ENCODE data around the gene DMGDH. TPM values are rescaled to one million over a fixed set of nuclear protein-coding genes. Genes with fewer than 3 reads are reported as not detected.

Gene DMGDH
- total RNA-seq, 3 donors from 2014 or later (not counting 1 experiment from before 2014, with no cell fraction given), result 0.43 to 2.9 (median 2.4) TPM

DNA sequence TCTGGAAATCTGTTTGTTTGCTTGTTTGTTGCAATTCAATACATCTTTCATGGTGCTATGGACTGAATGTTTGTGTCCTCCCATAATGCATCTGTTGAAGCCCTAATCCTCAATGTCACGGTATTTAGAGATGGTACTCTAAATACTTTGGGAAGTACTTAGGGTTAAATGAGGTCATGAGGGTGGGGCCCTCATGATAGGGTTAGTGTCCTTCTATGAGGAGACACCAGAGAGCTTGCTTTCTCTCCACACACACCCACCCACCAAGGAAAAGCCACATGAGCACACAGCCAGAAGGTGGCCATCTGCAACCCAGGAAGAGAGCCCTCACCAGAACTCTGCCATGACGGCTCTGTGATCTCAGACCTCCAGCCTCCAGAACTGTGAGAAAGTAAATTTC lies 32.7 kb downstream of the DMGDH start:
- Histone ChIP-seq H3K27me3 (ENCODE audit: control insufficient read depth, insufficient read depth, low read length) (no peaks in the 10 kb centered on the region), H3K9me3 (ENCODE audit: control insufficient read depth, insufficient read depth, low read length) (peaks cover 3% of the 10 kb centered on the region), H3K27ac (ENCODE audit: low read length) (no peak overlapping the region), H3K4me3 (ENCODE audit: low read length) (no peak overlapping the region), H3K4me1 (ENCODE audit: control insufficient read depth, insufficient read depth, low read length) (no peaks in the 10 kb centered on the region), H3K36me3 (ENCODE audit: control insufficient read depth, insufficient read depth, low read length) (no peaks in the 10 kb centered on the region)
- intact Hi-C loops (cut with micrococcal nuclease), result no loop called here
- Mint-ChIP-seq H3K4me1 (no peaks in the 10 kb centered on the region), H3K36me3 (no peaks in the 10 kb centered on the region), H3K4me3 (no peak overlapping the region), H3K27me3 (ENCODE audit: low read depth in 2 of 2) (peaks cover 0 to 5% of the 10 kb centered on the region in 2 donors), H3K9me3 (no peaks in the 10 kb centered on the region), H3K27ac (no peak overlapping the region)
- no peak for DNase-seq
- WGBS (ENCODE audit: insufficient coverage), result 92% methylated on average over 2 of the region's 2 CpGs
- no peak for ATAC-seq
- TF ChIP-seq, protein P1, sequence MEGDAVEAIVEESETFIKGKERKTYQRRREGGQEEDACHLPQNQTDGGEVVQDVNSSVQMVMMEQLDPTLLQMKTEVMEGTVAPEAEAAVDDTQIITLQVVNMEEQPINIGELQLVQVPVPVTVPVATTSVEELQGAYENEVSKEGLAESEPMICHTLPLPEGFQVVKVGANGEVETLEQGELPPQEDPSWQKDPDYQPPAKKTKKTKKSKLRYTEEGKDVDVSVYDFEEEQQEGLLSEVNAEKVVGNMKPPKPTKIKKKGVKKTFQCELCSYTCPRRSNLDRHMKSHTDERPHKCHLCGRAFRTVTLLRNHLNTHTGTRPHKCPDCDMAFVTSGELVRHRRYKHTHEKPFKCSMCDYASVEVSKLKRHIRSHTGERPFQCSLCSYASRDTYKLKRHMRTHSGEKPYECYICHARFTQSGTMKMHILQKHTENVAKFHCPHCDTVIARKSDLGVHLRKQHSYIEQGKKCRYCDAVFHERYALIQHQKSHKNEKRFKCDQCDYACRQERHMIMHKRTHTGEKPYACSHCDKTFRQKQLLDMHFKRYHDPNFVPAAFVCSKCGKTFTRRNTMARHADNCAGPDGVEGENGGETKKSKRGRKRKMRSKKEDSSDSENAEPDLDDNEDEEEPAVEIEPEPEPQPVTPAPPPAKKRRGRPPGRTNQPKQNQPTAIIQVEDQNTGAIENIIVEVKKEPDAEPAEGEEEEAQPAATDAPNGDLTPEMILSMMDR (IDR thresholded peaks at IDR 0.05), result no peak

DNA sequence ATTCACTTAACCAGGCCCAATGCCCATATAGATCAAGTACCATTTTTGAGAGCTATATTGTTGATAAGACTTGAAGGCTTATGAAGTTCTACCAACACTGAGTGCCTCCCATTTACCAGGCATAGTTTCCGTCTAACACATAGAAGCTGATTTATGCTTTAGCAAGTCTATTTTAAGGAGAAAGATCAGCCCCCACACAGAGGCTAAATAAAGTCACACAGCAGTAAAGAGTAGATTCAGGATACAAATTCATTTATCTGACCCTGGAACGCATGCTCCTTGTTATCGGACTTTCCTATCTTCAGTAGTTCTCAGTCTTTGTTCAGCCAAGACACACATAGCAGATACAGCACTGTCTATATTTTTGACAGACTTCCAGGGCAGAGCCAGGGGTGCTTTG lies 34.2 kb downstream of the DMGDH start:
- TF ChIP-seq, protein P1 (IDR thresholded peaks at IDR 0.05), result no peak
- no peak overlapping the region for H3K4me3 Mint-ChIP-seq
- ATAC-seq (no peak), DNase-seq (no peak)
- Histone ChIP-seq H3K27me3 (ENCODE audit: control insufficient read depth, insufficient read depth, low read length) (no peaks in the 10 kb centered on the region), H3K27ac (ENCODE audit: low read length) (no peak overlapping the region), H3K4me3 (ENCODE audit: low read length) (no peak overlapping the region), H3K9me3 (ENCODE audit: control insufficient read depth, insufficient read depth, low read length) (peaks cover 3% of the 10 kb centered on the region), H3K4me1 (ENCODE audit: control insufficient read depth, insufficient read depth, low read length) (no peaks in the 10 kb centered on the region), H3K36me3 (ENCODE audit: control insufficient read depth, insufficient read depth, low read length) (no peaks in the 10 kb centered on the region)
- no peaks in the 10 kb centered on the region for H3K9me3 Mint-ChIP-seq
- intact Hi-C loops (cut with micrococcal nuclease), result no loop called here
- no peaks in the 10 kb centered on the region for H3K36me3 Mint-ChIP-seq
- H3K27me3 Mint-ChIP-seq (ENCODE audit: low read depth in 2 of 2), result no peaks in the 10 kb centered on the region
- H3K27ac Mint-ChIP-seq, result no peak overlapping the region
- H3K4me1 Mint-ChIP-seq, result no peaks in the 10 kb centered on the region
- 99% methylated on average over 3 of the region's 3 CpGs for WGBS (ENCODE audit: insufficient coverage)

DNA sequence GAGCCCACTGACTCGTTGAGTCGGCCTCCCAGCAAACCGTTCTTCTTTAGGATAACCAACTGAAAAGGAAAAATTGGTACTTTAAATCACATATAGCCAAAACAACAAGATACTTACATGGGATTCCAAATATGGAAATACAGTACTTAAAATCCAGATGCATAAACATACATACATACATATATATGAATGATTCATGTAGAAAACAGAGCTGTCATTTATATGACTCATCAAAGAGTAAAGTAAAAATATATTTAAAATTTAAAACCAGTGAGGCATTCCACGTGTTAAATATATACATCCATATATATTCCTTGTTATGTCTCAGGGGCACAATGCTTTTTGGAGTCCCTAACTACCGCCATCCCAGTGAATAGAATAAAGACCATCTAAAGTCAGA lies 36.7 kb downstream of the DMGDH start:
- H3K4me1 Mint-ChIP-seq, result no peaks in the 10 kb centered on the region
- H3K36me3 Mint-ChIP-seq, result no peaks in the 10 kb centered on the region
- intact Hi-C loops (cut with micrococcal nuclease), result no loop called here
- H3K4me3 Mint-ChIP-seq, result no peak overlapping the region
- WGBS (ENCODE audit: insufficient coverage), result 97% methylated on average over 5 of the region's 5 CpGs
- ATAC-seq (no peak), DNase-seq (no peak)
- peaks cover 3% of the 10 kb centered on the region for H3K9me3 ChIP-seq (ENCODE audit: control insufficient read depth, insufficient read depth, low read length)
- H3K27ac ChIP-seq (ENCODE audit: low read length), result no peak overlapping the region
- TF ChIP-seq, protein P1 (IDR thresholded peaks at IDR 0.05), result no peak
- no peaks in the 10 kb centered on the region for H3K27me3 ChIP-seq (ENCODE audit: control insufficient read depth, insufficient read depth, low read length)
- H3K27me3 Mint-ChIP-seq (ENCODE audit: low read depth in 2 of 2), result peaks cover 0 to 7% of the 10 kb centered on the region in 2 donors
- H3K9me3 Mint-ChIP-seq, result no peaks in the 10 kb centered on the region
- H3K27ac Mint-ChIP-seq, result no peak overlapping the region
- no peaks in the 10 kb centered on the region for H3K36me3 ChIP-seq (ENCODE audit: control insufficient read depth, insufficient read depth, low read length)
- no peak overlapping the region for H3K4me3 ChIP-seq (ENCODE audit: low read length)
- H3K4me1 ChIP-seq (ENCODE audit: control insufficient read depth, insufficient read depth, low read length), result no peaks in the 10 kb centered on the region

DNA sequence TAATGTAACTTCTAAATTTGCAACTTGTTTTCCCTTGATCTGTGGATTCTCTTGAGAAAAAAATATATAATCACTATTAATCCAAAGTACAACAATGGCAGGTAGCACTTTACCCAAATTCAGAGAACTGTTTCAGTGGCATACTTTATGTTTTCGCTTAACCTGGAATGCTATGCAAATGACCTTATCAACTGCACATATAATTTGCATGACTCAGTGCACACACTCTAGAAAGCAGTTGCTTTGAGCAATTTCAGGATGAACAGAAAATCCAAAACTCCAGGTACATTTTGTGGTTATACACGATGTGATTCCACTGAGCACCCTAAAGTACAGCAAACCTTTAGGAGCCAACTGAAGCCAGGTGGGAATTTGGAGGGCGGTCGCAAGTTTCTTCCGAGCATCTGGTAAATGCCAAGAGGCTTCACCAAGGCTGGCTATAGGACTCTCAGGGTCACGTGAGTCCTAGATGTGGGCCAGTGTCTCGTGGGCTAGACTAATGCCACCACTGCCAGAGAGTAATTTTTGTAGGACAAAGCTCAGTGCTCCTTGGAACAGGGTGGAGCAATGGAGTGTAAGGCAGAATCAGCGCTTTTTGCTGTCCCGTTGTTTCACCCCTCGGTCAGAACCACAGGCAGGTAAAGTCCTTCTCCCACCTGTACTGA lies 37.3 kb downstream of the DMGDH start:
- WGBS (ENCODE audit: insufficient coverage), result 93% methylated on average over 10 of the region's 10 CpGs
- no peaks in the 10 kb centered on the region for H3K36me3 Mint-ChIP-seq
- no peaks in the 10 kb centered on the region for H3K36me3 ChIP-seq (ENCODE audit: control insufficient read depth, insufficient read depth, low read length)
- no peak overlapping the region for H3K4me3 ChIP-seq (ENCODE audit: low read length)
- DNase-seq (no peak), ATAC-seq (no peak)
- no peaks in the 10 kb centered on the region for H3K27me3 ChIP-seq (ENCODE audit: control insufficient read depth, insufficient read depth, low read length)
- peaks cover 3% of the 10 kb centered on the region for H3K9me3 ChIP-seq (ENCODE audit: control insufficient read depth, insufficient read depth, low read length)
- no peaks in the 10 kb centered on the region for H3K9me3 Mint-ChIP-seq
- H3K4me1 Mint-ChIP-seq, result no peaks in the 10 kb centered on the region
- H3K27me3 Mint-ChIP-seq (ENCODE audit: low read depth in 2 of 2), result peaks cover 3 to 9% of the 10 kb centered on the region in 2 donors
- intact Hi-C loops (cut with micrococcal nuclease), result no loop called here
- no peak overlapping the region for H3K27ac Mint-ChIP-seq
- TF ChIP-seq, protein P1 (IDR thresholded peaks at IDR 0.05), result no peak
- H3K4me1 ChIP-seq (ENCODE audit: control insufficient read depth, insufficient read depth, low read length), result no peaks in the 10 kb centered on the region
- H3K27ac ChIP-seq (ENCODE audit: low read length), result no peak overlapping the region
- H3K4me3 Mint-ChIP-seq, result no peak overlapping the region

Data from natural killer cell (primary cell).